HepG2 (cell line): ENCODE data around the gene ASF1B.

Experiments
- PHF8 ChIP-seq: sonication (generic); formaldehyde crosslinking; IDR thresholded peaks from 2 replicates; pipeline ENCODE4 v1.5.0; 2020; ENCODE audit warnings: missing genetic modification reagents
- STAT6 ChIP-seq: sonication (generic); formaldehyde crosslinking; IDR thresholded peaks from 2 replicates; pipeline ENCODE4 v1.4.0; 2020; ENCODE audit warnings: missing genetic modification reagents, mild to moderate bottlenecking, borderline replicate concordance

DNA sequence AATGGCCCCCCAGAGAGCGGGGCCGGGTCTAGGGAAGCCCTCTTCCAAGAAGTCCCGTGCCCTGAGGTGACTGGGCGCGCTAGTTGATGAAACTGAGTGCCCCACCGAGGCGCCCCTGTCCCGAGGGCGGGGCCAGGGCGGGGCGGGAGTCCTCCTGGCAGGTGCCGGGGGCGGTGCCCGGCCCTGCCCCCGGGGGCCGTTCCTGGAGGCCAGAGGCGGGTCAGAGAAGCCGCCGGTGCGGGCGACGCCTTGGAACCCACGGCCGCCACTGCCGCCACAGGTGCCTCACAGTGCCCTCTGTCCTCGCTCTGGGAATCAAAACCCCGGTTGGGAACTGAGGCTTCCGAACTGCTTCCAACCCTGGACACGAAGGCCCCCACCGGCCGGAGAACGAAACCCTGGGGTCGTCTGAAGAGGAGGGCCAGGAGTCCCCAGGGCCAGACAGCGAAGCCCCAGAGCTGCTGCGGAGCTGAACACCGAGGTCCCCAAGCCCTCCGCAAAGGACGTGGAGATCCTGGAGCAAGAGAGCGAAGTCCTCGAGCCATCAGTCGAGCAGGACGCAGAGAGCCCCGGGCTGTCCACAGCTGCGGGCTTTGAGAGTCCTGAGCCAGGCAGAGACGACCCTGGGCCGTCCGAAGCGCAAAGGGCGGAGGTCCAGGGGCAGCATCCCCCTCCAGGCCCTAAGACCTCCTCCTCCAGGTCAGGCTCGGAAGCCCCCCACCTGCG is 63.7 kb downstream of the ASF1B start, which contains the start of gene MISP3:
- TF ChIP-seq STAT6 (CRISPR knock-in tag), result no peak
- no peak for TF ChIP-seq PHF8 (CRISPR knock-in tag)
